ENCODE data around the gene CBLC.

Gene CBLC

GRCh38 chr19:44777715-44778347, at the start of gene CBLC:
TSS of gene CBLC (plus strand) at chr19:44777890. CDS start at chr19:44777932, 42 bp downstream.
- no peak for DNase-seq

- DNase-seq, result no peak
Observed at GRCh38 chr19:44728178-44728577, 49.5 kb upstream of the CBLC start.

- no peak for DNase-seq
Observed at GRCh38 chr19:44729516-44730033, 48.1 kb upstream of the CBLC start.

GRCh38 chr19:44731081-44731480, 46.6 kb upstream of the CBLC start:
- DNase-seq, result no peak

GRCh38 chr19:44731622-44732021, 46.1 kb upstream of the CBLC start:
- DNase-seq, result no peak

GRCh38 chr19:44732235-44733014, 45.3 kb upstream of the CBLC start:
- DNase-seq, result no peak

- no peak for DNase-seq
Observed at GRCh38 chr19:44734357-44734756, 43.3 kb upstream of the CBLC start.

GRCh38 chr19:44735011-44735410, 42.7 kb upstream of the CBLC start:
- no peak for DNase-seq

- peak in 1 of 58 donors; percentile 17 for DNase-seq
Observed at GRCh38 chr19:44737238-44738071, 40.2 kb upstream of the CBLC start.

GRCh38 chr19:44738136-44738535, 39.6 kb upstream of the CBLC start:
- no peak for DNase-seq

GRCh38 chr19:44738603-44739558, 38.8 kb upstream of the CBLC start:
- peak in 1 of 58 donors; percentile 11 for DNase-seq

GRCh38 chr19:44740351-44740824, 37.3 kb upstream of the CBLC start:
- DNase-seq, result no peak

- peak in 1 of 58 donors; percentile 5 for DNase-seq
Observed at GRCh38 chr19:44741258-44741731, 36.4 kb upstream of the CBLC start.

- peak in 56 of 58 donors; percentile 14 to 94 (median 82) for DNase-seq
Observed at GRCh38 chr19:44741841-44742329, 35.8 kb upstream of the CBLC start.

GRCh38 chr19:44742330-44743061, 35.2 kb upstream of the CBLC start:
- DNase-seq, result no peak

- no peak for DNase-seq
Observed at GRCh38 chr19:44744871-44745332, 32.8 kb upstream of the CBLC start.

GRCh38 chr19:44745341-44745831, 32.3 kb upstream of the CBLC start:
- DNase-seq, result no peak

- no peak for DNase-seq
Observed at GRCh38 chr19:44745887-44746600, 31.6 kb upstream of the CBLC start.

All from anterior cingulate cortex (tissue), 58 donors.